GM19328 (cell line): ENCODE measurements around the gene GPC5.

Experiments used
- ATAC-seq: cut with Tn5 transposase; IDR thresholded peaks from one replicate; pipeline ENCODE4 v1.9.1; 2021; ENCODE audit warnings: mild to moderate bottlenecking, moderate library complexity; ENCODE audit not compliant: unreplicated experiment

GPC5 gene

GRCh38 chr13:92781965-92782690 is 1383.7 kb downstream of the GPC5 start:
- ATAC-seq: no peak

GRCh38 chr13:92802776-92803175 is 1404.4 kb downstream of the GPC5 start:
- ATAC-seq: no peak

GRCh38 chr13:92804346-92804745 is 1405.9 kb downstream of the GPC5 start:
- ATAC-seq: no peak

- ATAC-seq: no peak
Measured at GRCh38 chr13:92804926-92805325, 1406.5 kb downstream of the GPC5 start.

- ATAC-seq: no peak
Measured at GRCh38 chr13:92805766-92806165, 1407.3 kb downstream of the GPC5 start.

- no peak for ATAC-seq
Measured at GRCh38 chr13:92806215-92806614, 1407.8 kb downstream of the GPC5 start.

GRCh38 chr13:92807353-92807752 is 1408.9 kb downstream of the GPC5 start:
- no peak for ATAC-seq

- no peak for ATAC-seq
Measured at GRCh38 chr13:92807966-92808365, 1409.5 kb downstream of the GPC5 start.

GRCh38 chr13:92821324-92821723 is 1422.9 kb downstream of the GPC5 start:
- no peak for ATAC-seq

GRCh38 chr13:92823059-92823458 is 1424.6 kb downstream of the GPC5 start:
- ATAC-seq: no peak

- no peak for ATAC-seq
Measured at GRCh38 chr13:92825938-92826596, 1427.6 kb downstream of the GPC5 start.

GRCh38 chr13:92827503-92827902 is 1429.1 kb downstream of the GPC5 start:
- no peak for ATAC-seq

- ATAC-seq: no peak
Measured at GRCh38 chr13:92829930-92830329, 1431.5 kb downstream of the GPC5 start.

- no peak for ATAC-seq
Measured at GRCh38 chr13:92830821-92831220, 1432.4 kb downstream of the GPC5 start.

- ATAC-seq: no peak
Measured at GRCh38 chr13:92833071-92833470, 1434.7 kb downstream of the GPC5 start.

- ATAC-seq: no peak
Measured at GRCh38 chr13:92836171-92836570, 1437.8 kb downstream of the GPC5 start.

GRCh38 chr13:92838786-92839185 is 1440.4 kb downstream of the GPC5 start:
- ATAC-seq: no peak

GRCh38 chr13:92842145-92842544 is 1443.7 kb downstream of the GPC5 start:
- no peak for ATAC-seq

GRCh38 chr13:92843549-92843948 is 1445.1 kb downstream of the GPC5 start:
- ATAC-seq: no peak

GRCh38 chr13:92849381-92849780 is 1451.0 kb downstream of the GPC5 start:
- no peak for ATAC-seq

GRCh38 chr13:92864584-92865284 is 1466.3 kb downstream of the GPC5 start:
- ATAC-seq: no peak

- ATAC-seq: no peak
Measured at GRCh38 chr13:92873029-92873428, 1474.6 kb downstream of the GPC5 start.
